Liver (tissue), 9 donors: ENCODE results near the gene KICS2. TPM values are rescaled to one million over a fixed set of nuclear protein-coding genes. Genes with fewer than 3 reads are reported as not detected.
A peak's percentile ranks its signal among the peaks of the same experiment; 100 is the strongest.

Experiments
- DNase-seq: peaks from one replicate; pipeline ENCODE4 v3.0.0-alpha.2; 2017; ENCODE audit warnings: low spot score
- H3K27ac ChIP-seq, 2 donors: one replicate each; pipeline ENCODE4 v1.7.0; 2013; ENCODE audit warnings: inconsistent platforms in 2 of 2, low read length in 2 of 2, control low read depth in 1 of 2, low read depth in 1 of 2, mild to moderate bottlenecking in 1 of 2
- H3K27me3 ChIP-seq, 4 donors: one replicate each; pipeline versions ENCODE4 v1.6.1 to v1.7.0; 2013; ENCODE audit warnings: low read length in 3 of 4, inconsistent platforms in 1 of 4, mild to moderate bottlenecking in 1 of 4, moderate library complexity in 1 of 4; ENCODE audit not compliant: control insufficient read depth in 4 of 4, insufficient read depth in 4 of 4
- H3K36me3 ChIP-seq, 4 donors: one replicate each; pipeline versions ENCODE4 v1.6.1 to v1.7.0; 2013; ENCODE audit warnings: low read length in 3 of 4, mild to moderate bottlenecking in 3 of 4, low read depth in 1 of 4, moderate library complexity in 1 of 4; ENCODE audit not compliant: control insufficient read depth in 4 of 4, insufficient read depth in 3 of 4
- H3K4me1 ChIP-seq, 4 donors: one replicate each; pipeline versions ENCODE4 v1.6.1 to v1.7.0; 2013; ENCODE audit warnings: low read length in 3 of 4, mild to moderate bottlenecking in 3 of 4, moderate library complexity in 1 of 4; ENCODE audit not compliant: control insufficient read depth in 4 of 4, insufficient read depth in 4 of 4
- H3K4me3 ChIP-seq, 3 donors: one replicate each; pipeline versions ENCODE4 v1.6.1 to v1.7.0; 2013; ENCODE audit warnings: low read length in 3 of 3, control low read depth in 1 of 3, low read depth in 1 of 3, mild to moderate bottlenecking in 1 of 3
- H3K9ac ChIP-seq, 2 donors: one replicate each; pipeline ENCODE4 v1.7.0; 2013; ENCODE audit warnings: low read length in 2 of 2, mild to moderate bottlenecking in 2 of 2, moderate library complexity in 2 of 2, control low read depth in 1 of 2, low read depth in 1 of 2
- H3K9me3 ChIP-seq, 4 donors: one replicate each; pipeline versions ENCODE4 v1.6.1 to v1.7.0; 2013; ENCODE audit warnings: low read length in 3 of 4; ENCODE audit not compliant: control insufficient read depth in 4 of 4
- EGR1 ChIP-seq, 2 donors: IDR thresholded peaks; 2 replicates each; pipeline ENCODE4 v1.6.1; 2016 to 2018; ENCODE audit warnings: antibody characterized with exemption in 2 of 2, low read depth in 2 of 2
- FOXA1 ChIP-seq: IDR thresholded peaks from 2 replicates; pipeline ENCODE4 v1.6.1; 2016; ENCODE audit warnings: antibody characterized with exemption
- FOXA2 ChIP-seq: IDR thresholded peaks from 2 replicates; pipeline ENCODE4 v1.6.1; 2016; ENCODE audit warnings: antibody characterized with exemption
- GABPA ChIP-seq, 2 donors: IDR thresholded peaks in 1 of 2; conservative IDR thresholded peaks in 1 of 2; 2 replicates each; pipeline ENCODE4 v1.6.1; 2016; ENCODE audit warnings: antibody characterized with exemption in 2 of 2, mild to moderate bottlenecking in 1 of 2, moderate library complexity in 1 of 2
- HNF4G ChIP-seq: IDR thresholded peaks from 2 replicates; pipeline ENCODE4 v1.6.1; 2016; ENCODE audit warnings: antibody characterized with exemption
- JUND ChIP-seq, 2 donors: IDR thresholded peaks; 2 replicates each; pipeline ENCODE4 v1.6.1; 2016; ENCODE audit warnings: antibody characterized with exemption in 2 of 2
- NR2F2 ChIP-seq: IDR thresholded peaks from 2 replicates; pipeline ENCODE4 v1.6.1; 2016; ENCODE audit warnings: antibody characterized with exemption
- RAD21 ChIP-seq, 2 donors: IDR thresholded peaks; 2 replicates each; pipeline ENCODE4 v1.6.1; 2016; ENCODE audit warnings: antibody characterized with exemption in 2 of 2, mild to moderate bottlenecking in 2 of 2
- SP1 ChIP-seq: IDR thresholded peaks from 2 replicates; pipeline ENCODE4 v1.6.1; 2018; ENCODE audit warnings: antibody characterized with exemption, mild to moderate bottlenecking
- TAF1 ChIP-seq: conservative IDR thresholded peaks from 2 replicates; pipeline ENCODE4 v1.6.1; 2016; ENCODE audit warnings: antibody characterized with exemption, mild to moderate bottlenecking
- YY1 ChIP-seq: IDR thresholded peaks from 2 replicates; pipeline ENCODE4 v1.6.1; 2016; ENCODE audit warnings: antibody characterized with exemption, mild to moderate bottlenecking
- WGBS: extraction: QIAGEN DNeasy Blood & Tissue Kit; methylation state at CpG from one replicate; pipeline ENCODE4 v1.1.7; 2013; 5-methylcytosine and 5-hydroxymethylcytosine counted together
- polyA plus RNA-seq, 2 donors: library from polyadenylated mRNA; stranded (reverse) in 1 of 2; unstranded in 1 of 2; fragments of 200-250 nt in 1 of 2; fragments of >200 nt in 1 of 2; fragmentation: Nextera tagmentation in 1 of 2; extraction: Ambion mirVana in 1 of 2; gene quantifications; one replicate each; pipeline versions ENCODE4 v1.2.1 to v1.2.3, GENCODE V29; 2013 to 2015
- total RNA-seq, 2 donors: library from RNA; depleted of rRNA; stranded (reverse); fragments of >200 nt; gene quantifications; one replicate each; pipeline ENCODE4 v1.2.3, GENCODE V29; 2014
- TF ChIP-seq, protein P1 (sequence below): IDR thresholded peaks from 2 replicates; pipeline ENCODE4 v1.6.1; 2016; ENCODE audit warnings: antibody characterized with exemption
- TF ChIP-seq, protein P2 (sequence below): IDR thresholded peaks from 2 replicates; pipeline ENCODE4 v1.6.1; 2016; ENCODE audit warnings: antibody characterized with exemption, mild to moderate bottlenecking
- TF ChIP-seq, protein P3 (sequence below): IDR thresholded peaks from 2 replicates; pipeline ENCODE4 v1.6.1; 2016; ENCODE audit warnings: antibody characterized with exemption
- TF ChIP-seq, protein P4 (sequence below): IDR thresholded peaks from 2 replicates; pipeline ENCODE4 v1.6.1; 2016; ENCODE audit warnings: antibody characterized with exemption
- TF ChIP-seq, protein P5 (sequence below): fragments of 150-350 bp; IDR thresholded peaks from 2 replicates; pipeline ENCODE4 v1.5.1; 2017; ENCODE audit warnings: improper control_type of control experiment, low read depth, low read length; ENCODE audit not compliant: missing input control
- donor health status: healthy.
- donor health status: healthy.
- donor health status: healthy.
- donor health status: healthy.
- donor health status: healthy.

KICS2 gene
- total RNA-seq (10 to 100 TPM in 1 of 2 donors, 1 to 10 TPM in 1; 4.1 to 10.7 TPM), polyA plus RNA-seq (1 to 10 TPM; 3.4 to 6.5 TPM)

DNA sequence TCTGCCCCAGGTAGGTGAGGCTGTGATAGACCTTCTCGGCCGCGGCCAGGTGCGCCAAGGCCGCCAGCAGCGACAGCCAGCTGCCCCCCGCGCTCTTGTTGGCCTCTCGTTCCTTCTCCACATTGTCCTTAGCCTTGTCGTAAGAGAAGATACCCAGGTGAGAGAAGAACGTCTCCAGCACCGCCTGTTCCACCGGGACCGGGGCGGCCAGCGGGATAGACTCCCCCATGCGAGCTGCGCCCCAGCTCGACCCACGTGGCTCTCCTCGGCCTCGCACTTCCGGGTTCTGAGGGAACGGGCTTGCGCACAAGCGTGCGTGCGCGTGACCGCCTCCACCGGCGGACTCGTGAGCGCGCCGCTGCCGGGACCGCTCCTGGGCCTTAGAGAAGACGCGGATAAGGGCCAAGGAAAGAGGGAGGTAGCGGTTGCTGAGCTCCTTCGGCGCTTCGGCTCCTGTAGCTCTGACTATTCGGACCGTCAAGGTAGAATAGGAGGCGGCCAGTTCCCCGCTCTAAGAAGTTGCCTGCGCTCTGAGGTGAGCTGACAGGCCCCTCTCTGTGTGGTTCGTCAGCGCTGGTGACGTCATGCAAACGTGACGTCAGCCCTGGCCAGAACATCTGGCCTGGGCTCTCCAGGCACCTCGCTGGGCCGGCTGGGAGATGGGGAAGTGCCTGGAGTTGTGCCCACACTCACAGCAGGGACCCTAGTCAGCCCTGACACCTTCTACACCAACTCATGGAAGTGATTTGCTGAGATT, at the start of gene KICS2:
KICS2 (minus strand) TSS at position 288 of the 757 bp plus-strand sequence; CDS start at position 229, 59 bp downstream.
- peak; percentile 88 for DNase-seq
- under 1% methylated on average over 56 of the region's 56 CpGs for WGBS

GRCh38 chr12:64270411-64270810, 48.3 kb upstream of the KICS2 start:
- 96% methylated on average over 1 of the region's 1 CpG for WGBS
- Histone ChIP-seq H3K9me3 (no peaks in the 10 kb centered on the region), H3K4me3 (no peak overlapping the region), H3K27me3 (no peaks in the 10 kb centered on the region), H3K27ac (no peak overlapping the region), H3K36me3 (no peaks in the 10 kb centered on the region), H3K4me1 (no peaks in the 10 kb centered on the region), H3K9ac (no peak overlapping the region)
- no peak for DNase-seq
- TF ChIP-seq EGR1 (IDR thresholded peaks at IDR 0.05; ENCODE audit: low read depth in 2 of 2) (no peak), HNF4G (no peak), SP1 (no peak), NR2F2 (no peak), GABPA (IDR thresholded peaks at IDR 0.05 in 1 of 2, conservative IDR thresholded peaks at IDR 0.05 in 1 of 2) (no peak), FOXA1 (no peak), YY1 (no peak)
- TF ChIP-seq, protein P1, sequence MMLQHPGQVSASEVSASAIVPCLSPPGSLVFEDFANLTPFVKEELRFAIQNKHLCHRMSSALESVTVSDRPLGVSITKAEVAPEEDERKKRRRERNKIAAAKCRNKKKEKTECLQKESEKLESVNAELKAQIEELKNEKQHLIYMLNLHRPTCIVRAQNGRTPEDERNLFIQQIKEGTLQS: no peak
- TF ChIP-seq, protein P2, sequence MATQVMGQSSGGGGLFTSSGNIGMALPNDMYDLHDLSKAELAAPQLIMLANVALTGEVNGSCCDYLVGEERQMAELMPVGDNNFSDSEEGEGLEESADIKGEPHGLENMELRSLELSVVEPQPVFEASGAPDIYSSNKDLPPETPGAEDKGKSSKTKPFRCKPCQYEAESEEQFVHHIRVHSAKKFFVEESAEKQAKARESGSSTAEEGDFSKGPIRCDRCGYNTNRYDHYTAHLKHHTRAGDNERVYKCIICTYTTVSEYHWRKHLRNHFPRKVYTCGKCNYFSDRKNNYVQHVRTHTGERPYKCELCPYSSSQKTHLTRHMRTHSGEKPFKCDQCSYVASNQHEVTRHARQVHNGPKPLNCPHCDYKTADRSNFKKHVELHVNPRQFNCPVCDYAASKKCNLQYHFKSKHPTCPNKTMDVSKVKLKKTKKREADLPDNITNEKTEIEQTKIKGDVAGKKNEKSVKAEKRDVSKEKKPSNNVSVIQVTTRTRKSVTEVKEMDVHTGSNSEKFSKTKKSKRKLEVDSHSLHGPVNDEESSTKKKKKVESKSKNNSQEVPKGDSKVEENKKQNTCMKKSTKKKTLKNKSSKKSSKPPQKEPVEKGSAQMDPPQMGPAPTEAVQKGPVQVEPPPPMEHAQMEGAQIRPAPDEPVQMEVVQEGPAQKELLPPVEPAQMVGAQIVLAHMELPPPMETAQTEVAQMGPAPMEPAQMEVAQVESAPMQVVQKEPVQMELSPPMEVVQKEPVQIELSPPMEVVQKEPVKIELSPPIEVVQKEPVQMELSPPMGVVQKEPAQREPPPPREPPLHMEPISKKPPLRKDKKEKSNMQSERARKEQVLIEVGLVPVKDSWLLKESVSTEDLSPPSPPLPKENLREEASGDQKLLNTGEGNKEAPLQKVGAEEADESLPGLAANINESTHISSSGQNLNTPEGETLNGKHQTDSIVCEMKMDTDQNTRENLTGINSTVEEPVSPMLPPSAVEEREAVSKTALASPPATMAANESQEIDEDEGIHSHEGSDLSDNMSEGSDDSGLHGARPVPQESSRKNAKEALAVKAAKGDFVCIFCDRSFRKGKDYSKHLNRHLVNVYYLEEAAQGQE: no peak
- TF ChIP-seq, protein P3, sequence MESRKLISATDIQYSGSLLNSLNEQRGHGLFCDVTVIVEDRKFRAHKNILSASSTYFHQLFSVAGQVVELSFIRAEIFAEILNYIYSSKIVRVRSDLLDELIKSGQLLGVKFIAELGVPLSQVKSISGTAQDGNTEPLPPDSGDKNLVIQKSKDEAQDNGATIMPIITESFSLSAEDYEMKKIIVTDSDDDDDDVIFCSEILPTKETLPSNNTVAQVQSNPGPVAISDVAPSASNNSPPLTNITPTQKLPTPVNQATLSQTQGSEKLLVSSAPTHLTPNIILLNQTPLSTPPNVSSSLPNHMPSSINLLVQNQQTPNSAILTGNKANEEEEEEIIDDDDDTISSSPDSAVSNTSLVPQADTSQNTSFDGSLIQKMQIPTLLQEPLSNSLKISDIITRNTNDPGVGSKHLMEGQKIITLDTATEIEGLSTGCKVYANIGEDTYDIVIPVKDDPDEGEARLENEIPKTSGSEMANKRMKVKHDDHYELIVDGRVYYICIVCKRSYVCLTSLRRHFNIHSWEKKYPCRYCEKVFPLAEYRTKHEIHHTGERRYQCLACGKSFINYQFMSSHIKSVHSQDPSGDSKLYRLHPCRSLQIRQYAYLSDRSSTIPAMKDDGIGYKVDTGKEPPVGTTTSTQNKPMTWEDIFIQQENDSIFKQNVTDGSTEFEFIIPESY: no peak
- TF ChIP-seq, protein P4, sequence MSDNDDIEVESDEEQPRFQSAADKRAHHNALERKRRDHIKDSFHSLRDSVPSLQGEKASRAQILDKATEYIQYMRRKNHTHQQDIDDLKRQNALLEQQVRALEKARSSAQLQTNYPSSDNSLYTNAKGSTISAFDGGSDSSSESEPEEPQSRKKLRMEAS: no peak

More for the DNA sequence above, at the start of gene KICS2:
- H3K9ac ChIP-seq: peak within 1 kb of the TSS; percentile 68 to 75
- no peaks in the 10 kb centered on the region for H3K9me3 ChIP-seq
- peak within 1 kb of the TSS; percentile 72 to 81 (median 80) for H3K4me3 ChIP-seq
- H3K27me3 ChIP-seq: no peaks in the 10 kb centered on the region
- H3K36me3 ChIP-seq: no peaks in the 10 kb centered on the region
- peak within 1 kb of the TSS; percentile 90 to 91 for H3K27ac ChIP-seq
- TF ChIP-seq, protein P2: peak; percentile 36
- TF ChIP-seq NR2F2 (no peak), FOXA2 (no peak), YY1 (peak; percentile 59), TAF1 (no peak), RAD21 (IDR thresholded peaks at IDR 0.05) (peak in 1 of 2 donors; percentile 3), EGR1 (IDR thresholded peaks at IDR 0.05; ENCODE audit: low read depth in 2 of 2) (no peak), JUND (IDR thresholded peaks at IDR 0.05) (peak in 1 of 2 donors; percentile 51), HNF4G (no peak)
- TF ChIP-seq, protein P5, sequence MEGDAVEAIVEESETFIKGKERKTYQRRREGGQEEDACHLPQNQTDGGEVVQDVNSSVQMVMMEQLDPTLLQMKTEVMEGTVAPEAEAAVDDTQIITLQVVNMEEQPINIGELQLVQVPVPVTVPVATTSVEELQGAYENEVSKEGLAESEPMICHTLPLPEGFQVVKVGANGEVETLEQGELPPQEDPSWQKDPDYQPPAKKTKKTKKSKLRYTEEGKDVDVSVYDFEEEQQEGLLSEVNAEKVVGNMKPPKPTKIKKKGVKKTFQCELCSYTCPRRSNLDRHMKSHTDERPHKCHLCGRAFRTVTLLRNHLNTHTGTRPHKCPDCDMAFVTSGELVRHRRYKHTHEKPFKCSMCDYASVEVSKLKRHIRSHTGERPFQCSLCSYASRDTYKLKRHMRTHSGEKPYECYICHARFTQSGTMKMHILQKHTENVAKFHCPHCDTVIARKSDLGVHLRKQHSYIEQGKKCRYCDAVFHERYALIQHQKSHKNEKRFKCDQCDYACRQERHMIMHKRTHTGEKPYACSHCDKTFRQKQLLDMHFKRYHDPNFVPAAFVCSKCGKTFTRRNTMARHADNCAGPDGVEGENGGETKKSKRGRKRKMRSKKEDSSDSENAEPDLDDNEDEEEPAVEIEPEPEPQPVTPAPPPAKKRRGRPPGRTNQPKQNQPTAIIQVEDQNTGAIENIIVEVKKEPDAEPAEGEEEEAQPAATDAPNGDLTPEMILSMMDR: peak; percentile 4
- TF ChIP-seq, protein P4: peak; percentile 83
- H3K4me1 ChIP-seq: peaks cover 0 to 11% (median 8%) of the 10 kb centered on the region in 4 donors
